Daoy (cell line): Measurements from ENCODE around the gene RASSF8. TPM values are rescaled to one million over a fixed set of nuclear protein-coding genes. Genes with fewer than 3 reads are reported as not detected.

Source experiments
- DNase-seq: peaks from one replicate; pipeline ENCODE4 v3.0.0-alpha.2; 2015; ENCODE audit warnings: low read depth
- total RNA-seq: library from RNA; depleted of rRNA; stranded (reverse); fragments of >200 nt; shearing (Covaris generic); gene quantifications from 2 replicates; pipeline ENCODE4 v1.2.3, GENCODE V29; 2014

The RASSF8 gene
- total RNA-seq, 1 experiment from 2014 or later, result 24.9 TPM

GRCh38 chr12:26102953-26103352 lies 144.5 kb downstream of the RASSF8 start:
- DNase-seq, result no peak

GRCh38 chr12:26106347-26106746 lies 147.9 kb downstream of the RASSF8 start:
- no peak for DNase-seq

- DNase-seq, result no peak
These were observed 150.4 kb downstream of the RASSF8 start for GRCh38 chr12:26108915-26109314.

GRCh38 chr12:26109343-26109881 lies 150.9 kb downstream of the RASSF8 start:
- no peak for DNase-seq

GRCh38 chr12:26112232-26112631 lies 153.8 kb downstream of the RASSF8 start:
- no peak for DNase-seq

GRCh38 chr12:26112703-26113147 lies 154.2 kb downstream of the RASSF8 start:
- DNase-seq, result peak; percentile 39

- no peak for DNase-seq
These were observed 154.7 kb downstream of the RASSF8 start for GRCh38 chr12:26113181-26113654.

- peak; percentile 93 for DNase-seq
These were observed 155.6 kb downstream of the RASSF8 start for GRCh38 chr12:26113853-26114719.

- no peak for DNase-seq
These were observed 156.4 kb downstream of the RASSF8 start for GRCh38 chr12:26114720-26115401.

- no peak for DNase-seq
These were observed 158.6 kb downstream of the RASSF8 start for GRCh38 chr12:26116829-26117715.

- no peak for DNase-seq
These were observed 159.8 kb downstream of the RASSF8 start for GRCh38 chr12:26118308-26118707.

- peak; percentile 65 for DNase-seq
These were observed 161.0 kb downstream of the RASSF8 start for GRCh38 chr12:26119391-26119989.

GRCh38 chr12:26120561-26121274 lies 162.2 kb downstream of the RASSF8 start:
- DNase-seq, result no peak

GRCh38 chr12:26121323-26122060 lies 163.0 kb downstream of the RASSF8 start:
- no peak for DNase-seq

GRCh38 chr12:26122061-26122680 lies 163.7 kb downstream of the RASSF8 start:
- no peak for DNase-seq

- DNase-seq, result peak; percentile 84
These were observed 164.4 kb downstream of the RASSF8 start for GRCh38 chr12:26122681-26123481.

GRCh38 chr12:26123482-26123980 lies 165.0 kb downstream of the RASSF8 start:
- DNase-seq, result no peak
